NB4 (cell line): ENCODE results near the gene SEPTIN10.

ENCODE experiments used
- MYC ChIP-seq: IDR thresholded peaks from 2 replicates; pipeline ENCODE4 v1.6.1; 2011; ENCODE audit warnings: low read depth, low read length
- POLR2A ChIP-seq: IDR thresholded peaks from 2 replicates; pipeline ENCODE4 v1.6.1; 2011; ENCODE audit warnings: mild to moderate bottlenecking; ENCODE audit not compliant: insufficient read length; ENCODE audit errors: extremely low read depth
- TF ChIP-seq, protein P1 (sequence below): IDR thresholded peaks from one replicate; pipeline ENCODE4 v1.5.1; 2012; ENCODE audit warnings: low read depth, low read length
- TF ChIP-seq, protein P2 (sequence below): IDR thresholded peaks from 2 replicates; pipeline ENCODE4 v1.6.1; 2011; ENCODE audit warnings: low read depth, low read length

DNA sequence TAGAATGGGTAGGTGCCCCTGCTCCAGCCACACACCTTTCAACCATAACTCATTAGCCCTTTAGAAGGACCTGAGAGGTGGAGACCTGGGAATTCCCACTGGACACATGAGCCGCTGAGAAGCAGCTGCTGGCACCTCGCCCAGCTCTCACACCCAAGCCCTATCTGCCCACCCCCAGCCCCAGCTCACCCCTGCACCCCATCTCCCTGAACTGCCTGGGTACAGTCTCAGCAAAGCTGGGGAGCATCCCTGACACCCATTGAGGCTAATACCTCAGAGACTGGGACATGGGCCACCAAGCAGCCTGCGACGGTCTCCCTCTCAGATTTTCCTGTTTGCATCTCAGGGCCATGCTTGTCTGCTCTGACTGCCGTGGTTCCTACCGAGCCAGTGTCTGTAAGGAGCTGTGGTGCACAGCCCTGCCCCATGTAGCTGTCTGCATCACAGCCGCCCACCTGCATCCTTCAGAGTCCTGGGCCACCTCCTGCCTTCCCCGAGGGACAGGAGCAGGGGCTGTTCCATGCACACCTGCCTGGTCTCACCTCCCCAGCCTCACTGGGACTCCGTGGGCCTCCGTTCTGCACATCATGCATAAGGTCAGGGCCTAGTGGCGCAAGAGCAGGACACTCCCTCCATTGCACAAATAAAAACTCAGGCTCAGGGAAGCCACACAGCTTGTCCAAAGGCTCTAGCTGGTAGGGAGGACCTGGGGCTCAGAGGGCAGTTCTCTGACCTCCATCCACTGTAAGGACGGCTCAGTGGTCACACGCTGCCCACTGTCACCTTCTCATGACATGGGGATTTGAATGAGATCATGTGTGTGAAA is 90.0 kb downstream of the SEPTIN10 start:
- TF ChIP-seq, protein P1, sequence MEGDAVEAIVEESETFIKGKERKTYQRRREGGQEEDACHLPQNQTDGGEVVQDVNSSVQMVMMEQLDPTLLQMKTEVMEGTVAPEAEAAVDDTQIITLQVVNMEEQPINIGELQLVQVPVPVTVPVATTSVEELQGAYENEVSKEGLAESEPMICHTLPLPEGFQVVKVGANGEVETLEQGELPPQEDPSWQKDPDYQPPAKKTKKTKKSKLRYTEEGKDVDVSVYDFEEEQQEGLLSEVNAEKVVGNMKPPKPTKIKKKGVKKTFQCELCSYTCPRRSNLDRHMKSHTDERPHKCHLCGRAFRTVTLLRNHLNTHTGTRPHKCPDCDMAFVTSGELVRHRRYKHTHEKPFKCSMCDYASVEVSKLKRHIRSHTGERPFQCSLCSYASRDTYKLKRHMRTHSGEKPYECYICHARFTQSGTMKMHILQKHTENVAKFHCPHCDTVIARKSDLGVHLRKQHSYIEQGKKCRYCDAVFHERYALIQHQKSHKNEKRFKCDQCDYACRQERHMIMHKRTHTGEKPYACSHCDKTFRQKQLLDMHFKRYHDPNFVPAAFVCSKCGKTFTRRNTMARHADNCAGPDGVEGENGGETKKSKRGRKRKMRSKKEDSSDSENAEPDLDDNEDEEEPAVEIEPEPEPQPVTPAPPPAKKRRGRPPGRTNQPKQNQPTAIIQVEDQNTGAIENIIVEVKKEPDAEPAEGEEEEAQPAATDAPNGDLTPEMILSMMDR: no peak
- TF ChIP-seq POLR2A (no peak), MYC (no peak)
- TF ChIP-seq, protein P2, sequence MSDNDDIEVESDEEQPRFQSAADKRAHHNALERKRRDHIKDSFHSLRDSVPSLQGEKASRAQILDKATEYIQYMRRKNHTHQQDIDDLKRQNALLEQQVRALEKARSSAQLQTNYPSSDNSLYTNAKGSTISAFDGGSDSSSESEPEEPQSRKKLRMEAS: no peak
